ENCODE results near the gene CALML4.

CALML4 gene

GRCh38 chr15:68199340-68199739 is 5.8 kb downstream of the CALML4 start:
- no peak for DNase-seq (ENCODE audit: low spot score)
- POLR2A ChIA-PET (ENCODE audit: low non-redundant PET) = no interaction called here
- CTCF ChIA-PET = interaction anchor here (0.9 kb wide), 1 partner anchor 11 kb away, joined by 4 read pairs; no protein-coding TSS in a partner anchor
- H3K27ac ChIP-seq = peak overlapping the region; percentile 43; the same call in 1 of the 2 replicates
- no peak for TF ChIP-seq CTCF (conservative IDR thresholded peaks at IDR 0.05; ENCODE audit: low read depth)

- H3K27ac ChIP-seq = peak overlapping the region; percentile 53; the same call in 1 of the 2 replicates
- no peak for TF ChIP-seq CTCF (conservative IDR thresholded peaks at IDR 0.05; ENCODE audit: low read depth)
- ChIA-PET CTCF (no interaction called here), POLR2A (ENCODE audit: low non-redundant PET) (interaction anchor here (0.7 kb wide), 1 partner anchor 447 kb away, joined by 3 read pairs; no protein-coding TSS in a partner anchor)
- no peak for DNase-seq (ENCODE audit: low spot score)
Observed at GRCh38 chr15:68197661-68198437, 7.3 kb downstream of the CALML4 start.

GRCh38 chr15:68197170-68197492 is 8.0 kb downstream of the CALML4 start:
- ChIA-PET CTCF (no interaction called here), POLR2A (ENCODE audit: low non-redundant PET) (no interaction called here)
- no peak for TF ChIP-seq CTCF (conservative IDR thresholded peaks at IDR 0.05; ENCODE audit: low read depth)
- no peak for DNase-seq (ENCODE audit: low spot score)
- peak overlapping the region; percentile 53 for H3K27ac ChIP-seq

GRCh38 chr15:68196445-68197169 is 8.5 kb downstream of the CALML4 start:
- POLR2A ChIA-PET (ENCODE audit: low non-redundant PET) = no interaction called here
- CTCF ChIA-PET = interaction anchor here (0.6 kb wide), 1 partner anchor 14 kb away, joined by 3 read pairs; no protein-coding TSS in a partner anchor

GRCh38 chr15:68195336-68196112 is 9.6 kb downstream of the CALML4 start:
- ChIA-PET POLR2A (ENCODE audit: low non-redundant PET) (no interaction called here), CTCF (interaction anchor here (0.6 kb wide), 1 partner anchor 98 kb away, joined by 6 read pairs; no protein-coding TSS in a partner anchor)
- peak overlapping the region; percentile 53 for H3K27ac ChIP-seq
- no peak for TF ChIP-seq CTCF (conservative IDR thresholded peaks at IDR 0.05; ENCODE audit: low read depth)
- no peak for DNase-seq (ENCODE audit: low spot score)

More at GRCh38 chr15:68196445-68197169, 8.5 kb downstream of the CALML4 start:
- TF ChIP-seq CTCF (conservative IDR thresholded peaks at IDR 0.05; ENCODE audit: low read depth) = no peak
- DNase-seq (ENCODE audit: low spot score) = no peak
- H3K27ac ChIP-seq = peak overlapping the region; percentile 53

All from RWPE1 (cell line).